ENCODE measurements around the gene POLDIP2.

The POLDIP2 gene

GRCh38 chr17:28388106-28388505 is 30.8 kb upstream of the POLDIP2 start:
- no peak for DNase-seq

- DNase-seq, result no peak
Observed at GRCh38 chr17:28386391-28386790, 29.1 kb upstream of the POLDIP2 start.

- no peak for DNase-seq
Observed at GRCh38 chr17:28385406-28385805, 28.1 kb upstream of the POLDIP2 start.

GRCh38 chr17:28385037-28385400 is 27.7 kb upstream of the POLDIP2 start:
- no peak for DNase-seq

GRCh38 chr17:28384281-28385036 is 27.1 kb upstream of the POLDIP2 start:
- no peak for DNase-seq

- no peak for DNase-seq
Observed at GRCh38 chr17:28381141-28381825, 24.0 kb upstream of the POLDIP2 start.

- DNase-seq, result no peak
Observed at GRCh38 chr17:28379814-28380801, 22.8 kb upstream of the POLDIP2 start.

- DNase-seq, result no peak
Observed at GRCh38 chr17:28372945-28373274, 15.6 kb upstream of the POLDIP2 start.

- DNase-seq, result no peak
Observed at GRCh38 chr17:28372203-28372944, 15.0 kb upstream of the POLDIP2 start.

- DNase-seq, result no peak
Observed at GRCh38 chr17:28371245-28372202, 14.2 kb upstream of the POLDIP2 start, which contains the start of gene SARM1. Gene SARM1 (plus strand): TSS chr17:28371694. CDS start chr17:28372033, 339 bp downstream.

- no peak for DNase-seq
Observed at GRCh38 chr17:28370744-28371103, 13.4 kb upstream of the POLDIP2 start.

GRCh38 chr17:28370035-28370743 is 12.9 kb upstream of the POLDIP2 start, which contains the start of gene VTN:
Gene VTN (minus strand): TSS chr17:28370307. CDS start chr17:28370203, 104 bp downstream.
- DNase-seq, result no peak

GRCh38 chr17:28369684-28370034 is 12.3 kb upstream of the POLDIP2 start:
- no peak for DNase-seq

- DNase-seq, result no peak
Observed at GRCh38 chr17:28368915-28369683, 11.8 kb upstream of the POLDIP2 start.

GRCh38 chr17:28368306-28368831 is 11.0 kb upstream of the POLDIP2 start:
- no peak for DNase-seq

GRCh38 chr17:28367641-28368305 is 10.4 kb upstream of the POLDIP2 start:
- no peak for DNase-seq

- no peak for DNase-seq
Observed at GRCh38 chr17:28366605-28367004, 9.3 kb upstream of the POLDIP2 start.

- no peak for DNase-seq
Observed at GRCh38 chr17:28365487-28365886, 8.2 kb upstream of the POLDIP2 start.

Measured in KG1 (cell line).